Activated T-helper 9 cell treated with anti-CD3 and anti-CD28 coated beads, Interleukin-2, amount 50 U/mL, for 16 hours (primary cell): ENCODE results near the gene C1QTNF8.

Experiments
- DNase-seq: peaks from one replicate; pipeline ENCODE4 v3.0.0-alpha.2; 2020; ENCODE audit warnings: low read depth

Gene C1QTNF8

DNA sequence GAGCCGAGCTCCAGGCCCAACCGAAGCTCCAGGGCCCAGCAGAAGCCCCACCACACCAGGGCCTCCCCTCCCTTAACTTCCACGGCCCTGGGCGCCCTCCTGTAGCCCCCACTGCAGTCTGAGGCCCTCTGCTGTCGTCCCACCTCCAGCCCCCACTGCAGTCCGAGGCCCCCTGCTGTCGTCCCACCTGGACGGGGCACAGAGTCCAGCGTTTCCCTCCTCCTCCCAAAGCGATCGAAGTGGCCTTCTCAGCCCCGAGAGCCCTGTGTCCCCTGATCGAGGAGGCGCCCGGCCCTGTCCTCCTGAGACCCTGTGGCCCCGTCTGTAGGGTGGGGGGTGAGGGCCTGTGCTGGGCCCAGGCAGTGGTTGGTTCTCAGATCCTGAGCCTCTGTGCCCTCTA lies 31.1 kb upstream of the C1QTNF8 start:
- no peak for DNase-seq

DNA sequence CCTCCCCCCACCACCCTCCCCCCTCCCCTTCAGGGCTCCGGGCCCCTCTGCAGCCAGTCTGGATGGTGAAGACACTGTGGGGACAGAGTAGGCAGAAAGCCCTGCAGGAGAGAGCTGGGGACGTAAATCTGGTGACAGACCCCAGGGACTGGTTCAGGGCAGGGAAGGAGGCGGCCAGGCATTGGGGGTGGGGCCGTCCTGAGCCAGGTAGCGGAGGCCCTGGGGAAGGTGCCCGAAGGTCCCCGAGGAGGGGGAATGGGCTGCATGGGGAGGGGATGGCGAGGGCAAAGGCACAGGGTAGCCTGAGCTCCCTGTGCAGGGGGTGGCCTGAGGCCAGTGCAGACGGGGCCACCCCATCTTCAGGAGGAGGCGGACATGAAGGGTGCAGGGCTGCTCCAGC lies 30.5 kb upstream of the C1QTNF8 start:
- DNase-seq = no peak

DNA sequence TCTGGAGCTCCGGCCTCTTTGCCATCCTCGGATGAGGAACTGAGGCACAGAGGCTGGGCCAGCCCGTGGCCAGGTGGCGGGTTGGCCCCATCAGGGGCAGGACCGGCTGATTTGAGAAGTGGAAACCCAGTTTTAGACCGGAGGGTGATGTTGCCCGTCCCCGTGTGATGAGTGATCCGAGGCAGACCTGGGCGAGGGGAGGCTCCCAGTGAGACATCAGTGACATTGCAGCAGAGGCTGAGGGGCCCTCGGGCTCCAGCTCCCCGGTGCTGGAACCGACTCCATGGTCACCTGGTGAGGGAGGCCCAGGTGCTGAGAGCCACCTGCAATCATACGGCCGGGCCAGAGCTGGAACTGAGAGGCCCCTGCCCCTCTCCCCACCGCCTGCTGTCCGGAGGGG lies 30.0 kb upstream of the C1QTNF8 start:
- DNase-seq = no peak

DNA sequence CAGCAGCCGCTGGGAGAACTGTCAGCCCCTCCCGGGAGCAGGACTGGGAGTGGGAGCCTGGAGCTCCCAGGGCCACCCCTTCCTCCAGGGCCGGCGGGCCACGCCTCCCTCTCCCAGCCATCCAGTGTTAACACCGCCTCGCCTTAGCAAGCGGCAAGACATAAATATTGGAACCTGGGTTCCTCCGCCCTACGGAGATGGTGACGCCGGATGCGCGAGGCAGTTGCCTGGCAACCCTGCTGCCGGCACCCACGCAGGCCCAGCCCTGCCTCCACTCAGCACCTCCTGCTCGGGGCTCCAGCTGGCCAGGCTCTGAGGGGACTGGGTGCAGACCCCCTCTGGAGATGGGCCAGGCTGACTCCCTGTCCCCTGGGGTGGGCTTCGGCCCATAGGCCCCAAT lies 29.4 kb upstream of the C1QTNF8 start:
- DNase-seq = no peak

DNA sequence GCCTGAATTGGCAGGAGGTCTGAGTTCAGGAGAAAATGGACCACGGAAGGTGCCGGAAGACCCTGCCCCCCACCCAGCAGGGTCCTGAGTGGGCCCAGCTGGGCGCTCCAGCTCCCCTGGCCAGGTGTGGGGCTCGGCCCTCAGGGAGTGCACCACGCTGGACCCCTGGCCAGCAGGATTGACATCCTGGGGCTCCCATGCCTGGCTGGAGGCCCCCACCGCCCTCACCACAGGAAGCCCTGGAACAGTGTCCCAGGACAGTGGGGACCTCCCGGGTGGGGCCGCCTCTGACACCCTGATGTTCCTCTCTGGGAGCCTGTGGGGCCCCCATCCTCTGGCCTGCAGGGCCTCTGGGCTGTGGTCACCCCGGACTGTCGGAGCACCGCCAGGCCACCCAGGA lies 28.8 kb upstream of the C1QTNF8 start:
- DNase-seq = no peak

DNA sequence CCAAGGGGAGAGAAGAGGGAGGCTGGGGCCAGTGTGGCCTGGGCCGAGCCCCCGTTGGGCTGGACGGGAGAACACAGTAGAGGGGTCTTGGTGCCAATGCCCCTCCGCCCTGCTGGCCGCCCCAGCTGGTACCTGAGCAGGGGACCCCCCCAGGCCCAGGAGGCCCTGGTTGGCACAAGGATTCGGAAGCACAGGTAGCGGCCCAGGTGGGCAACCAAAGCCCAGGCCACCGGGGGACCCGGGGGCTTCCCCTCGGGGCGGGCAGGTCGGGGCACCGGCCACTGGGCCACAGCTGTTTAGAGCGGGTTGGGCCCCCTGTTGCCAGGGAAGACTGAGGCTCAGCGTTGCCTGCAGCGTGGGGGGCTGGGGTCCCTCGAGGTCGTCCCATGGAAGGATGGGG lies 28.2 kb upstream of the C1QTNF8 start:
- DNase-seq = no peak

DNA sequence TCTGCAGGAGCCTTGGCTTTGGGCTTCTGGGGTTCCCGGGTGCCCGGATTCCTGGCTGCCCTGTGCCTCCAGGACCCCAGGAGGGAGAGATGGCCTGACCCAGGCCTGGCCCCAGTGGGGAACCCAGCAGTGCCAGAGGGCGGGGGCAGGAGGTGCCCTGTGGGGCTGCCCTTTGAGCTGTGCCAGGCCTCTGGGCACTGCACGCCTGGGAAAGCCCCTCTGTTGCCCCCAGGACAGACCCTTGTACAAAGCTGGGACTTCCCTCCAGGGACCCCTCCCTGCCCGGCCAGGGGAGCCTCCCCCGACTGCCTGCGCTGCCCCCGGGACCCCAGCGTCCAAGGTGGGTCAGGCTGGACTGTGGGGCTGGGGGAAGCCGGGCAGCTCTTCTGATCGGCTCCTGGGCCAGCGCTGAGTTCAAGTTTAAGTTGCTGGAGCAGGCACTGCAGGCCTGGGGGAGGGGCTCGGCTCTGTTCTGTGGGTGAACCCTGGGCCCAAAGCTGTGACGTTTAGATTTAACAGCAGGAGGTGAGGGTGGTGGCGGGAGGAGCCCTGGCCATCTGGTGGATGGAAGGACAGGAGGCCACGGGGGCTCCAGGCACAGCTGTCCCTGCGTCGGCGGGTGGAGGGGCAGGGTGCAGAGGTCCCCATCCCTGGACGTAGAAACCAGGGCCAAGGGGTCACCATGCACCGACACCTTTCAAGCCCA lies 27.6 kb upstream of the C1QTNF8 start:
- DNase-seq = no peak

DNA sequence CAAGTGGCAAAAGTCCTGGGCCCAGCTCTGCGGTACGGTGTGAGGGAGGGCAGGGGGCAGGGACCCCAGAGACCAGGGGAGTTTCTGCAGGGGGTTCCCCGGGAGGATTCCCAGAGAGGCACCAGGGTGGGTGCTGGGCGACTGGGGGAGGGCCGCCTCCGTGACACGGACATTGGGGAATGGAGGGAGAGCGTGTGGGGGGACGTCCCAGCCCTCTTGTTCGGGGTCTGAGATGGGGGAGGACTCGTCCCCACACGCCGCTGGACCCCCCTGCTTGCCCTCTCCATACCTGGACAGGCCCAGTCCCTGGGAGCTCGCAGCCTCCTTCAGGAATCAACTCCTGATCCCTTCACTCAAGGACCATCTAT lies 26.3 kb upstream of the C1QTNF8 start:
- no peak for DNase-seq

DNA sequence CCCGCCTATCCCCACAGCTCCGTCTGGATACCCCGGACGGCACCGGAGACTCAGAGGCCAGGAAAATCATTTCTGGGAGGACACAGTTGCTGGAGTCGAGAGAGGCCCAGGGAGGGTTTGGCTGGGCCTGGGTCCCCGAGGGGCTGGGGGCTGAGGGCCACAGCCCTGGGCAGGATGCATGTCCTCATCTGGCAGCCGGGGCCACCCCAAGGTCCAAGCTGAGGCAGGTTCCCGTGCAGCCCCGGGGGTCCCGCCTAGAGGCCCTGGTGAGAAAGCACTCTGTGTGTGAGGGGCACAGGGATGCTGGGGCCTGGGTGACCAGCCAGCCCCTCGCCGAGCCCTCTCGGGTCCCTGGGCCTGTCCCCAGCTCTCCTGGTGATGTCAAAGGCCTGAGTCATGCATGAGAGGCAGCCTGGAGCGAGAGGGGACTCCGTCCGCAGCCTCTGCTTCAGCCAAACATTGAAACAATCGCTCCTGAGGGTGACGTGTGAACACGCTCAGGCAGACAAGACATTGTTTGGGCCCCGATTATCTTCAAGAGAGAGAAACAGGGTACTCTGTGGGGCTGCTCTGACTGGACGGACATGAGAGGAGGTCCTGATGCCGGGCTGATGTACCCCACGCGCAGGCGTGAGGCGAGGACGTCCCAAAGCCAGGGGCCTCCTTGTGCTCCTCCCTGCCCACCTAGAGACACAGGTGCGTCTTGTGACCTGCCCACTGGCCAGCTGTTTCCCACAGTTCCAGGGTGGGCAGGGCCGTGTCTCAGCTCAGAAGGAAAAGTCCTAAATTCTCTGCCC lies 25.8 kb upstream of the C1QTNF8 start:
- no peak for DNase-seq

DNA sequence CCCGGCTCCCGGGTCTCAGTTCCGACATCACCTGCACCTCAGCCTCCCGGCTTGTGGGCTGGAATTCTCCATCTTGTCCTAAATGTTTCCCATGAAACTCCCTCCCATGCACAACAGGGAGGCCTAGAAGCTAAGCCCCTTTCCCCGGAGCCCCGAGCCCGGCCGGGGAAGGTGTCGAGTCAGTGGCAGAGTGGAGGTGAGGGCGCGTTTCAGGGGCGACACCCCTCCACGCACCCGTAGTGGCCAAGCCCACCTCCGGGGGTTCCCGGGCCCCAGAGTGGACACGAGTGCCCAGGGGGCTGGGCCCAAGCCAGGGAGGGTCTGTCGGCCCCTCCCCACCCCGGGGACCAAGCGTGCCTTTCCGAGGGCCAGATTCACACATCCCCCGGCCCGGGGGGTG lies 25.0 kb upstream of the C1QTNF8 start:
- no peak for DNase-seq

DNA sequence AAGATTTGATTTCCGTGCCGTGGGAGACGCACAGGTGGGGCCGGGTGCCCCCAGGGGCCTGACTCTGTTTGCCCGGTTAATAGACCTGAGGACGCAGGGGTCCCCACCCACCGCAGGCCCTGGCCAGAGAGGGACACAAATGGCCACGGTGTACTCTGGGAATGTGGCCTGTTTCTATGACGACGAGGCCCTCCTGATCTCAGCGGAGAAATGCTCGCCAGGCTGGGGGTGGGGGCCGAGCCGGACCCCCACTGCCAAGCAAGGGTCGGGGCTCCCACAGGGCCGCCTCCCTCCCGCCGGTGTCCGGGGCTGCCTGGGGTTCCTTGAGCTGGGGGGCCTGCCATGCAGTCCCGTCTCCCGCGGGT lies 24.5 kb upstream of the C1QTNF8 start:
- no peak for DNase-seq

DNA sequence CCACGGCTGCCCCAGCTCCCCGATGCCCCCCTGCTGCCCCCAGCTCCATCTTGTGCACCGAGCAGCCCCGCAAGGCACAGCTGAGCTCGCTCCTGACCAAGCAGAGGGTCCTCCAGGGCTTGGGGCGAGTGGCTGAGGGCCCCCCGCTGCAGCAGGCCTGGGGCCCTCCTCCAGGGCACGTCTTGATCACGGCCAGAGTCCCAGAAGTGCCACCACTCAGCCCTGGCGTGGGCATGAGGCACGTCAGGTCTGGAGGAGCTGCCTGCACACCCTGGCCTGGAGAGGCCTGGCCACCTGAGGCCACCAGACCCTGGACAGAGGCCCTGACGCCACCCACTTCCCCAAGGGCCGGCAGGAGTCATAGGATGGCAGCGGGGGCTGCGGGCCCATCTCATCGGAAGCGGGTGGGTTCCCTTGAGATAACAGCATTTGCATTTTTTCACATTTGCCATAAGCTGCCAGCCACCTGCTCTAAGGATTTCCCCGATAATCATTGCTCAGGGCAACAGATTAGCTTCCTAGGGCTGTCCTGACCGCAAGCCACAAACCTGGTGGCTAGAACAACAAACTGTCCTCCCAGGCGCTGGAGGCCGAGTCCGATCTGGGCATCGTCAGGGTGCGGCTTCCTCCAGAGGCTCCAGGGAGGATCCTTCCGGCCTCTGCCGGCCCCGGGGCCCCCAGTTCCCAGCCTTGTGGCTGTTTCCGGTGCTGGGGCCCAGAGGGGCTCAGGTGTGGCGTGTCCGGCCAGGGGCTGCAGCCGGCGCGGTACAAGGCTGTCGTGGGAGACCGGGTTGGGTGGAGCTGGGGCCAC lies 23.9 kb upstream of the C1QTNF8 start:
- DNase-seq = no peak

DNA sequence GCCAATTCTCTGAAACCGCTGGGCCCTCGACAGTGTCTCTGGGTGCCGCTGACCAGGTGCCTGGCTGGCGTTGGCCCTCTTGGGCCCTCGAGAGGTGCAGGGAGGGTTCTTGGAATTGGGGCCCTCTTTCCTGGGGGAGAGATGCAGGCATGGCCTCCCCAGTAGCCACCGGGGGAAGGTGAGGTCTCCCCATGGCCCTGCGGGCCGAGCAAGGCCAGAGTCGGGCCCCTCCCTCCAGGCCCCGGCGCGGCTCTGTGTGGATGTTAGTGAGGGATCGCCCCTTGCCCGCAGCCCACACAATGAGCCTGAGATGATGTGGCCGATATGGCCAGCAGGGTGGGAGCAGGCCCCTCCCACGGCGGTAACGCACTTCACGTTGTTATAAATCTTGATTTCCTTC lies 23.1 kb upstream of the C1QTNF8 start:
- no peak for DNase-seq

DNA sequence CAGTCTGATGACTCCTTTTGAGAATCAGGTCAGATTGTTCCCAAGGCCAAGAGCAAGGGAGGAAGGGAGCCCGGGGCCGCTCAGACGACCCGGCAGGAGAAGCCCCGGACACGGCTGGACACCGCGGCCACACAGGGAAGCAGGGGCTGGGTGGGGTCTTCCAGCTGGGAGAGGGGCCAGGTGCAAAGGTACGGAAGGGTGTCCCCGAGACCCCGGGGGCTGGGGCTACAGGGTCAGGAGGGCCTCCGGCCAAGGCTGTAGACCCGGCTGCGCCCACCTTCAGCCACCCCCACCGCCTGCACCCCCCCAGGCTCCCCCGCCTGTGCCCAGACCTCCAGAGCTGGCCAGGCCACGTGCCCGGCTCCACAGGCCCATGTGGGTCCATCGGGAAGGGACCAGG lies 21.9 kb upstream of the C1QTNF8 start:
- DNase-seq = no peak

DNA sequence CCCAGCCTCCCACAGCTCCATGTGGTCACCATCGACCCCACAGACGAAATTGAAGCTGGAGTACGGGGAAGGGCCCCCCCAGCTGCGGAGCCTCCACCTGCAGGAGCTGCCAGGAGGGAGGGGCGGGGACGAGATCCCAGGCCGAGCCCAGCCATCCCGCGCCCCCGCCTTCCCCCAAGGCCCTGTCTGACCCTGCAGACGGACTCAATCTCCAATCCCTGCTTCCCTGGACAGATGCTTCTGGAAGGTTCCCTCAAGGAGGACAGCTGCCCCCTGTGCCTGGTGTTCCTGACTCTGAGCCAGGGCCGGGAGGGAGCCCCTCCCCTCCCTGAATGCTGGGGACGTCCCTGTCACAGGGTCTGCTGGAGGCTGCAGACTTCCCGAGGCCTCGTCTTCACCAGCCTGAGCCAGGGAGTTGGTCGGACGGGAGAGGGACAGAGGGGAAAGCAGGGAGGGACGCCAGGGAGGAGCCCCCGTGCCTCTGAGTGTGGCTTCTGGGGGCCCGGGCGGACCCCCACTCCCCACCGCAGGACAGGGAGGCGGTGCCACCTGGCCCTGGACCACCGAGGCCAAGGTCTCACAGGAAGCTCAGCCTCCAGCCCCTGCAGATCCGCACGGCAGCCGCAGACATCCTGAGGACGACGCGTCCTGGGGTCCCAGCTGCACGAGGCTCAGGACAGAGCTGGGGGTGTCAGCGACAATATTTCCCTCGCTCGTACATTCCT lies 21.3 kb upstream of the C1QTNF8 start:
- DNase-seq = no peak

DNA sequence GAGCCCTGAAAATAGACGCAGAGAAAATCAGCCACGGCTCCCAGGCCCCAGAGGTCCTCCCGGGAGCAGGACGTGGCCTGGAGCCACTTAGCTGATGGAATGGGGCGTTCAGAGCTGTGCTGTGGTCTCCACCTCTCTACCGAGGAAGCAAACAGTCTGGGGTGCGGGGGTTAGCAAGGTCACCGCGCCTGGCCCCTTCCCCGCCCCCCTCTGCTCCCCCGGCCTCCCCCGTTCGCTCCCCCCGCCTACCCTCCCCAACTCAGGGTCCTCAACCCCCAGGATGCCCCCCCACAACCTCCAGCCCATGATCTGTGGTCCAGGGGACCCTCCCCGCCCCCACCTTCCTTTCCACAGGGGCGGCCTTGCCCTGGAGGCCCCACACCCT lies 20.6 kb upstream of the C1QTNF8 start:
- no peak for DNase-seq

DNA sequence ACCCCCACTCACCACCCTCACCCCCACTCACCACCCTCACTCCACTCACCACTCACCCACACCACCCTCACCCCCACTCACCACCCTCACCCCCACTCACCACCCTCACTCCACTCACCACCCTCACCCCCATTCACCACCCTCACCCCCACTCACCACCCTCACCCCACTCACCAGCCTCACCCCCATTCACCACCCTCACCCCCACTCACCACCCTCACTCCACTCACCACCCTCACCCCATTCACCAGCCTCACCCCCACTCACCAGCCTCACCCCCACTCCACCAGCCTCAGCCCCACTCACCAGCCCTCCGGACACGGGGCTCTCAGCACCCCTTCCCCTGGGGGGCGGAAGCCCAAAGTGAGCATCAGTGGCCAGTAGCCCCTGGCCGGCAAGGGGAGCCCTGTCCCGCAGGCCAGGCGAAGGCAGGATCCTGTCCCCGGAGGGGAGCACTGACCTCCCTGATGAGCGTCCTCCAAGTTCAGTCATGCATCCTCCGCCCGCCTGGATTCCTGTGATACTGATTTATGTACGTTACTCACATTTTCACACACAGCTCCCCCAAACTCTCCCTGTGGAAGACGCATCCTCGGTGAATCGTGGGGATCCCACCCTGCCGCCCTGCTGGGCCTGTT lies 18.0 kb upstream of the C1QTNF8 start:
- no peak for DNase-seq

DNA sequence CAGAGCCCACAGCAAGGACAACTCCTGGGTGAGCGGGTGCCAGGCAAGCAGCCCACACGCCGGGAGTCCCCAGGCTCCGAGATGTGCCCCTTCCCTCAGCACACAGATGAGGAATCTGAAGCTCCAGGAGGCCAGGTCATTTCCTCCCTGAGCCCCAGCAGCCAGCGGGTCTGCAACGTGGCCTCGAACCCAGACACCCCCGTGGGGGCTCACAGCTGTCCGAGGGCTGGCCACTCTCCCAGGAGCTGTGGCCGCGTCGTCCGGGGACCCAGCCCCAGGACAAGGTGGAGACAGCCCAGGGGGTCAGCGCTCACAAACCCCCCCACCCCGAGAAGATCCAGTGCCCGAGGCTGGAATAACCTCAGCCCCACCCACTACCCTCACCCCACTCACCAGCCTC lies 17.4 kb upstream of the C1QTNF8 start:
- no peak for DNase-seq

DNA sequence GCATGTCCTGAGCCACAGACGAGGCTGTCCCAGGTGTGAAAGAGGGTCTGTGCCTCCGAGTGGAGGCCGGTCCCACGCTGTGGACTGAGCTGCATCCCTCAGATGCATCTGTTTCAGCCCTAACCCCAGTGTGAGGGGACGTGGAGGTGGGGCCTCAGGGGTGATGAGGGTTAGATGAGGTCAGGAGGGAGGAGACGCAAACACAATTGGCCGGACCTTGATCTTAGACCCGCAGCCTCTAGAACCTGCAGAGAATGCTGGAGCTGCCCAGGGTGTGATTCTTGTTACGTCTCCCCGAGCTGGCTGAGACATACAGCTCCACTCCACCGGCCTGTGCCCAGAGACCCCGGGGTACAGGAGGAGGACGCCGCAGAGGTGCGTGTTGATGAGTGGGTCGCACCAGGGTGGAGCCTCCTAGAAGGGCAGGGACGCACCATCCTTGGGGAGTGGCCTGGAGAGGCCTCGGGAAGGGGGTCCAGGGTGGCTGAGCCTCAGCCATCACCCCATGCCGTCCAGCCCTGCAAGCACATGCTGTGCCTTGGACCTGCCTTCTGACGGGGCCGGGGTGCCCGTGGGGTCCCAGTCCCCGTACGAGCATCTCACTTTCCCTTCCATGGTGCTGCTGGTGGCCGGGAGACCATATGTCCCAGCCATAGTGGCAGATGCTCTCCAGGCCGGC lies 16.6 kb upstream of the C1QTNF8 start:
- no peak for DNase-seq

DNA sequence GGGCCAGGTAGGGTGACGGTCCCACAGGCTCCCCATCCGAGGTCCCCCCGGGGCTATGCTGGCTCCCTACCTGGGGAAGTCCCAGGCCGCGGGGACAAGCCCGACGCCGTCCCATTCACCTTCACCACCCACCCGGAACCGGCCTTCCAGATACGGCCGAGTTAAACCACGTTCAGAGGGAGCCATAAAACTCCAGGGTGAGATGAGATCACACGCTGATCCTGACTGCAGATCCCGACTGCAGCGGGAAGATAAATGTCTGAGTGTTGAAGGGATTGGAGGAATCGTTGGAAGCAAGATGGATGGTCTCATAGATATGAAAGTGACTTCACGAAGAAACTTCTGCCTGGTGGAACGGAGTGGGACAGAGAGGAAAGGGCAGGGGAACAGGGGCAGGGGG lies 13.6 kb upstream of the C1QTNF8 start:
- no peak for DNase-seq
